Measurements from ENCODE around the gene RNU5D-1.

RNU5D-1 gene

DNA sequence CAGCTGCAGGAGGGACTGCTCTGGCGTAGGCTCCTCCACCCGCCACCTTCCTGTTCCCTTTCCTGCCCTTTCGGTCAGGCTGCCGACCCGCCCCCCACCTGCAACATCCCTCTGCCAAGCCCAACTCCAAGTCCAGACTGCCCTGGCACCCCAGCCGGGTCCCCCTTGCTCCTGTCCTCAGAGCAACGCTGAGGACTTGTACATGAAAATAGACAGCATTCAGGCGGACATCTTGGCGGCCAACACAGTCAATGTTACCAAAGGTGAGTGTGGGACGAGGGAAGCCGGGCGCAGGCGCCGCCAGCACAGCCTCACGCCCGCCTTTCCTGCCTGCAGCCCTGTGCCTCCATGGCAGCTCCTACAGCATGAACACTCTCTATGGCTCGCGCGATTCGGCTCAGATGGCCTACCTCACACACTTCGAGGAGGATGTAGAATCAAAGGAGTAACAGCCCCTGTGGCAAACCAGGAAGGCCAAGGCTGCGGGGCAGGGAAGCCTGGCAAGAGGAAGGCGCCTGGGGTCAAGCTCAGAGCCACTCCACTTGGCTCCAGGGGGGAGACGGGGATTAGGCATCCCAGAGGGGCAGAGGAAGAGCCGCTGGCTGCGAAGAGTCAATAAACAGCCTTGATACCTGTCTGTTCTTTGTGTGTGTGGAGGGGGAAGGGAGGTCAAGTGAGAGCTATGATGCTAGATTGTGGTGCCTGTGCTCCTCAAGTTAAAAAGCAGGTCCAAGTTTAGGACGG, 5.8 kb downstream of the RNU5D-1 start:
- H3K27ac ChIP-seq (ENCODE audit: low read depth, low read length) = no peak overlapping the region
- 94% methylated on average over 27 of the region's 27 CpGs for WGBS

DNA sequence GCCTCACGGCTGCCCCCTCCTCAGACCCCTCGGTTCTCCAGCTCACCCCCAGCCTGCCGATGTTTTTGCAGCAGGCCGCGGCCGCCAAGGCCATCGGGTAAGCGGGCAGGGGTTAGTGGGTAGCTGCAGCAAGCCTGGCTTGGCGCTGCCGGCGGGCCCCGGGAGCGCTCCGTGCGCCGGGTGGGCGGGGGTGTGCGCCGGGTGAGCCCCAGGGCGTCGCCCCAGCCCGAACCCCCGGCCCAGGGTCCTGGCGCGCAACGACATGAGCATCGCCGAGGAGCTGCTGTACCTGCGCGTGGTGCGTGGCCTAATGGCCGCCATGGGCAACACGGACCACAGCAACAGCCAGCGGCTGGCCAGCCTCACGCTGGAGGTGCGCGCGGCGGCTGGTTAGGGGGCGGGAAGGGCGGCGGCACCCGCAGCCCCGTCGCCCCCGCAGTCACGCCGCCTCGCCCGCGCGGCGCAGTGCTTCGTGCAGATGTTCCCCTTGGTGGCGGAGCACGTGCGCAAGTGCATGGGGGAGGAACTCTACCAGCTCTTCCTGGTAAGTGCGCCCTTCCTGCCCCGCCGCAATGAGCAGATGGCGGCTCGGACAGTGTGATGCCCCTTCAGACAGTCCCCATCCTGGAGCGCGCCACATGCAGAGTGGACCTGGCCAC, 6.5 kb downstream of the RNU5D-1 start:
- H3K4me1 ChIP-seq (ENCODE audit: insufficient read depth, low read length) = no peaks in the 10 kb centered on the region
- H3K9me3 ChIP-seq (ENCODE audit: insufficient read depth, low read depth, low read length) = no peaks in the 10 kb centered on the region
- H3K36me3 ChIP-seq (ENCODE audit: insufficient read depth, low read length) = no peaks in the 10 kb centered on the region
- 97% methylated on average over 64 of the region's 64 CpGs for WGBS
- no peaks in the 10 kb centered on the region for H3K27me3 ChIP-seq (ENCODE audit: insufficient read depth, low read length)
- no peak overlapping the region for H3K27ac ChIP-seq (ENCODE audit: low read depth, low read length)
- no peak overlapping the region for H3K9ac ChIP-seq (ENCODE audit: low read depth, low read length)
- no peak overlapping the region for H3K4me3 ChIP-seq (ENCODE audit: low read length)

More for the DNA sequence above, 5.8 kb downstream of the RNU5D-1 start:
- Histone ChIP-seq H3K9ac (ENCODE audit: low read depth, low read length) (no peak overlapping the region), H3K4me1 (ENCODE audit: insufficient read depth, low read length) (no peaks in the 10 kb centered on the region), H3K9me3 (ENCODE audit: insufficient read depth, low read depth, low read length) (no peaks in the 10 kb centered on the region), H3K27me3 (ENCODE audit: insufficient read depth, low read length) (no peaks in the 10 kb centered on the region), H3K36me3 (ENCODE audit: insufficient read depth, low read length) (no peaks in the 10 kb centered on the region), H3K4me3 (ENCODE audit: low read length) (no peak overlapping the region)

DNA sequence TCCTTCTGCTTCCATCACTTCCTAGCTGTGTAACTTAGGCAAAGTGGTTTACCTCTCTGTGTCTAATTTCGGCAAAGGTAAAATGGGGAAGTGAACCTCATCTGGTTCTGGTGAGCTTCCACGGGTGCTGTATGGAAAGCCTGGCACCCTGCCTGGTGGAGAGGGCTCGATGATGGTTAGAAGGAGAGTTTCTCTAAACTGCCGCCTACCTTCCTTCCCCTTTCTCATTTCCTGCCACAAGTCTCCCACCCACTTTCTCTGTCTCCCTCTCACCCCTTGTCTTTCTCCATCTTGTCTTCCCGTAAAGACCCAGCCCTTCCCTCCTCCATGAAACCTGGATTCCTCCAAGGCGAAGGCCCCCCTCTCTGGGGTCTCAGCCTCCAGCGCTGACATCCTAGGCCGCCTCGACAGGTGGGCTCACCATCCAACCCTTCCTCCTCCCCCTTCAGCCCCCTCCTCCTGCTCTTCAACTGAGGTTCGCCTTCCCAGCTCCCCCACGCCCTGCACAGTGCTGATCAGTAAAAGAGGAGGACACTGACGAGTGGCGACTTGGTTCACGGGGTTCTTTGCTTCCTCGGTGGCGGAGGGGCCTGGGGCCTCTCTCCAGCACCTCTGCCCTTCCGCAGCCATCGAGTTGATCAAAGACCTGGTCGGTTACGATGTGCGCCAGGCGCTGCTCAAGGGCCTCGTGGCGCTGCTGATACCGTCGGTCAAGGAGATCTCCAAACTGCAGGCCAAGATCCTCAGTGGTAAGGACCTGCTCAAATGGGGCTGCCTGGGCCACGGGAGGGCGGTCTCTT, 7.3 kb downstream of the RNU5D-1 start:
- no peak overlapping the region for H3K27ac ChIP-seq (ENCODE audit: low read depth, low read length)
- no peak overlapping the region for H3K4me3 ChIP-seq (ENCODE audit: low read length)
- no peaks in the 10 kb centered on the region for H3K27me3 ChIP-seq (ENCODE audit: insufficient read depth, low read length)
- 94% methylated on average over 28 of the region's 28 CpGs for WGBS
- H3K9ac ChIP-seq (ENCODE audit: low read depth, low read length) = no peak overlapping the region
- H3K9me3 ChIP-seq (ENCODE audit: insufficient read depth, low read depth, low read length) = no peaks in the 10 kb centered on the region
- H3K4me1 ChIP-seq (ENCODE audit: insufficient read depth, low read length) = no peaks in the 10 kb centered on the region
- no peaks in the 10 kb centered on the region for H3K36me3 ChIP-seq (ENCODE audit: insufficient read depth, low read length)

DNA sequence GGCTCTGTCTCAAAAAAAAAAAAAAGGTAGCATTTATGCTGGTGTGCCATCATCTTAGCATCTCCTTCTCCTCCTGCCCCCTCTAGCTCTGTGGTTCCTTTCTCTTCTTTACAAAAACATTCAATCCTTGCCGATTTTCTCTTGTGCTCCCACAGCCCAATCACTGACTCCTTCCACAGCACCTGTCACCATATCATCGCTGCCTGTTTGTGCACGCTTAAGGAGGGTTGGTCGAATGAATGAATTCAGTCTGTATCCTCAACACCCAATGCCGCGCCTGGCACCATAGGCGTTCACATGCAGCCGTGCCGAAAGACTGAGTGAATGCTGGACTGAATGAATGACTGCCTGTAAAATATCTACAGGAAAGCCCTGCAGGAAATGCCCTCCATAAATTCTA, 7.9 kb downstream of the RNU5D-1 start:
- no peaks in the 10 kb centered on the region for H3K36me3 ChIP-seq (ENCODE audit: insufficient read depth, low read length)
- no peaks in the 10 kb centered on the region for H3K27me3 ChIP-seq (ENCODE audit: insufficient read depth, low read length)
- H3K4me3 ChIP-seq (ENCODE audit: low read length) = no peak overlapping the region
- H3K9ac ChIP-seq (ENCODE audit: low read depth, low read length) = no peak overlapping the region
- 98% methylated on average over 9 of the region's 9 CpGs for WGBS
- H3K9me3 ChIP-seq (ENCODE audit: insufficient read depth, low read depth, low read length) = no peaks in the 10 kb centered on the region
- no peaks in the 10 kb centered on the region for H3K4me1 ChIP-seq (ENCODE audit: insufficient read depth, low read length)
- no peak overlapping the region for H3K27ac ChIP-seq (ENCODE audit: low read depth, low read length)

DNA sequence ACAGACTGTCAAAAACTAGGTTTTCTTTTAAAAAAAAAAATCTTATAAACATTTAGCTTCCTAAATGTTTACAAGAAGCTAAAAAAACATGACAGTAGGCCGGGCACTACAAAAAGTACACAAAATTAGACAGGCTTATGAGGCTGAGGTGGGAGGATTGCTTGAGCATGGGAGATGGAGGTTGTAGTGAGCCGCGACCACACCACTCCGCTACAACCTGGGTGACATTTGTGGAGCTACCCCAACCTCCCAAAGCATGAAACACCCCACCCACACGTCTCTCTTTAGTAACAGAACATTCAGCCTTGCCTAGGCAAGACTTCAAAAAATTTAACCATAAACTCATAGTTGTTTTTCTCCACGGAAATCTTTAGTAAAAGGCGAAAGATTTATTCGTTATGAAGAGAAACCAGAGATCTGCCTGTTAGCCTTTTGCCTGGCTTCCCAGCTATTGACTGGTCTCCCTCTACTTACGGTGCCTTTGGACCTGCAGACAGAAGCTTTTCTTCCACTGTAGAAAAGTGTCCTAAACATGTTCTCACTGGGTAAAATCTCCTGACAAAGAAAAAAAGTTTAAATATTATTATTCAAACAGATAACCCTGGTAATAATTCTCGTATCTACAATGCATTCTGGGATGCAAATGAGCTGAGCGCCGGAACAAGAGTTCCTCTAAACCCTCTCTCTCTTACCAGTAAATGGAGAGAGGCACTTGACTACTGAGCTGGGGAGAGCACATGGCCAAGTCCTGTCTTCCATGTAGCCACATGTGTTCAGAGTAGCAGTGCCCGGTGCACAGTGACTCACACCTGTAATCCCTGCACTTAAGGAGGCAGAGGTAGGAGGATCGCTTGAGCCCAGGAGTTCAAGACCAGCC, 9.2 kb downstream of the RNU5D-1 start:
- H3K4me3 ChIP-seq (ENCODE audit: low read length) = no peak overlapping the region
- peak overlapping the region; percentile 74 for H3K9ac ChIP-seq (ENCODE audit: low read depth, low read length)
- peak overlapping the region; percentile 91 for H3K27ac ChIP-seq (ENCODE audit: low read depth, low read length)
- WGBS = 59% methylated on average over 14 of the region's 14 CpGs
- no peaks in the 10 kb centered on the region for H3K4me1 ChIP-seq (ENCODE audit: insufficient read depth, low read length)
- no peaks in the 10 kb centered on the region for H3K9me3 ChIP-seq (ENCODE audit: insufficient read depth, low read depth, low read length)
- no peaks in the 10 kb centered on the region for H3K27me3 ChIP-seq (ENCODE audit: insufficient read depth, low read length)
- no peaks in the 10 kb centered on the region for H3K36me3 ChIP-seq (ENCODE audit: insufficient read depth, low read length)

DNA sequence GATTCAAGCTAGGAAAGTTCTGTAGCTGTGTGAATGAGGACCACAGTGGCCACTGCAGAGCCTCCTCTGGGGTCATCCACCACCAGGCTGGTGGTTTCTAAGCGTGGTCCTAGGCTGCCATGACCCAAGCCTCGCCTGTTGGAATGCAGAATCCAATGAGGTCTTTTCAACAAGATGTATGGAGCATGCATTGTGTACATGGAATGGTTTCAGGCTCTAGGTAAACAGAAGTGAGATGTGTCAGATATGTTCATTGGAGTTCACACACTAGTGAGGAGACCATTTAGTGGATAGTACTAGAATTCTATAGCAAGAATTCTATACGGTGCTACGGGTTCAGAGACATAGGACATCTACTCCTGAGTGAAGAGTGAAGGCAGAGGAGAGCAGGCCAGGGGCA, 10.7 kb downstream of the RNU5D-1 start:
- Histone ChIP-seq H3K4me3 (ENCODE audit: low read length) (no peak overlapping the region), H3K27me3 (ENCODE audit: insufficient read depth, low read length) (no peaks in the 10 kb centered on the region), H3K27ac (ENCODE audit: low read depth, low read length) (no peak overlapping the region), H3K9me3 (ENCODE audit: insufficient read depth, low read depth, low read length) (no peaks in the 10 kb centered on the region), H3K36me3 (ENCODE audit: insufficient read depth, low read length) (no peaks in the 10 kb centered on the region), H3K4me1 (ENCODE audit: insufficient read depth, low read length) (no peaks in the 10 kb centered on the region), H3K9ac (ENCODE audit: low read depth, low read length) (no peak overlapping the region)
- 69% methylated on average over 4 of the region's 4 CpGs for WGBS

DNA sequence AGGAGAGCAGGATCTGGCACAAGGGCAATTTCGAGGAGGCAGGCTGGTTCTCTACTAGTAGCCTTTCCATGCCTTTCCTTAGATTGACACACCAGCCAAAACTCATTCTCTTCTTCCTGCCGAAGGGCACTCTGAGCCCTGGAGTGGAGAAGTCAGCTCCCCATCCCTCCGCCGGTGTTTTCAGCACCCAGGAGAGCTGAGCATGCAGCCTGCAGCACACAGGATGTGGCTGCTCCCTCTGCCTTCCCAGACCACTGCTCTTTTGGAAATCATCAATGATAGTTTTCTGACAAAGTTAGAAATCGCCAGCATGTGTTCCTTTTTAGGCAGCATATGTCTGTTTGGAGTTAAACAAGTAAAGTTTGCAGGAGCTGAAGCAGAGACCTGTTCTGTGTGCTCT, 11.7 kb downstream of the RNU5D-1 start:
- H3K9ac ChIP-seq (ENCODE audit: low read depth, low read length) = no peak overlapping the region
- no peaks in the 10 kb centered on the region for H3K27me3 ChIP-seq (ENCODE audit: insufficient read depth, low read length)
- no peak overlapping the region for H3K4me3 ChIP-seq (ENCODE audit: low read length)
- 84% methylated on average over 5 of the region's 5 CpGs for WGBS
- H3K27ac ChIP-seq (ENCODE audit: low read depth, low read length) = no peak overlapping the region
- no peaks in the 10 kb centered on the region for H3K36me3 ChIP-seq (ENCODE audit: insufficient read depth, low read length)
- H3K4me1 ChIP-seq (ENCODE audit: insufficient read depth, low read length) = no peaks in the 10 kb centered on the region
- H3K9me3 ChIP-seq (ENCODE audit: insufficient read depth, low read depth, low read length) = no peaks in the 10 kb centered on the region

DNA sequence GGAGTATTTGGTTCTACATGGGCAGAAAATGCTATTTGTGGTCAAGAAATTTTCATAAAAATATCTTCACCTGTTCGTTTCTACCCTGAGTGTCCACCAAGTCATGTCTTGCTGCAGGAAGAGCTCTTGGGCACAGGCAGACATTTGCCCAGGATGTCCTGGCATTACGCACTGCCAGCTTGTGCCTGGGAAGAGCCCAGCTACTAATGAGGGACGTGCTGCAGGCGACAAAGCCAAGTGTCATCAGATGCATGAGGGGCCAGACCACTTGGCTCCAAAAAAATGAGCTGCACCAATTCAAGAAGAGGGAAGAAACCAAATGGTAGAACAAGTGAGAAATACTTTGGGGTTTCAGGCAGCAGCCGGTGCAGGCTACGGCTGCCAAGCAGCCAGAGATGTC, 12.9 kb downstream of the RNU5D-1 start:
- H3K27ac ChIP-seq (ENCODE audit: low read depth, low read length) = no peak overlapping the region
- H3K4me1 ChIP-seq (ENCODE audit: insufficient read depth, low read length) = no peaks in the 10 kb centered on the region
- no peaks in the 10 kb centered on the region for H3K9me3 ChIP-seq (ENCODE audit: insufficient read depth, low read depth, low read length)
- no peaks in the 10 kb centered on the region for H3K27me3 ChIP-seq (ENCODE audit: insufficient read depth, low read length)
- WGBS = 93% methylated on average over 6 of the region's 6 CpGs
- no peaks in the 10 kb centered on the region for H3K36me3 ChIP-seq (ENCODE audit: insufficient read depth, low read length)
- no peak overlapping the region for H3K9ac ChIP-seq (ENCODE audit: low read depth, low read length)
- no peak overlapping the region for H3K4me3 ChIP-seq (ENCODE audit: low read length)

DNA sequence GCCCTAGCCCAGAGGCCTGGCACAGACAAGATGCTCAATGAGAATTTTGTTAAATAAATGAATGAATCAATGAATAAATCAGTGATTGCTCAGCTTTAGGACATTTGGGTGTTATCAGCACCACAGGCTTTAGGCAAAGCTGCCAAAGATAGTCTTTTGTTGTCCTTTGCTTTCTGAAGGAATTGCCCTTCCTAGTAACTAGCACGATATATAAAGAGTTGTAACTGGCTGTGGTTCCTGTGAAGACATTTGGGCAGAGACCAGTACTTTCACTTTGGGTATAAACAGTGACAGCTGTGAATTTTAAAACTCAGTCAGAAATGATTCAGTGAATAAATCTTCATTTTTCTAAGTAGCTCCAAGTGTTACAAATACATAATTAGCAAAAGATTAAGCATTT, 13.3 kb downstream of the RNU5D-1 start:
- Histone ChIP-seq H3K27me3 (ENCODE audit: insufficient read depth, low read length) (no peaks in the 10 kb centered on the region), H3K4me3 (ENCODE audit: low read length) (no peak overlapping the region), H3K27ac (ENCODE audit: low read depth, low read length) (no peak overlapping the region), H3K9me3 (ENCODE audit: insufficient read depth, low read depth, low read length) (no peaks in the 10 kb centered on the region), H3K4me1 (ENCODE audit: insufficient read depth, low read length) (no peaks in the 10 kb centered on the region), H3K9ac (ENCODE audit: low read depth, low read length) (no peak overlapping the region), H3K36me3 (ENCODE audit: insufficient read depth, low read length) (no peaks in the 10 kb centered on the region)
- WGBS = 86% methylated on average over 1 of the region's 1 CpG

DNA sequence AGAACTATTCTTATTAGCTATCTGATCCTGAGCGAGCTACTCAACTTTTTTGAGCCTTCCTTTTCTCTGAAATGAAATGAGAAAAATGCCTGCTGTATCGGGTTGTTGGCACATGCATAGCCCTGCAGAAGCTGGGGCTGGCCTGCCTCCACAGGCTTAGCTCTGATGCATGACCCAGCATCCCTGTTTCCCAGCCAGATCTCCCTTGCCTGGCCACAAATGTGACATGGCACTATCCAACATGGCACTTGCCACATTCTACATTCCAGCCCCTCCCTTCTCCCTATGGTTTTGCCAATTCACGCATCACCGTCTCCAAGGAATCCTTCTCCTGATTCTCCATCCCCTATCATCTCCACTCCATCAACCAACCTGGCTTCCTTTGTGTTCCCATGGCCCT, 13.8 kb downstream of the RNU5D-1 start:
- no peaks in the 10 kb centered on the region for H3K9me3 ChIP-seq (ENCODE audit: insufficient read depth, low read depth, low read length)
- WGBS = 94% methylated on average over 4 of the region's 4 CpGs

More for the DNA sequence above, 13.8 kb downstream of the RNU5D-1 start:
- Histone ChIP-seq H3K4me3 (ENCODE audit: low read length) (no peak overlapping the region), H3K27ac (ENCODE audit: low read depth, low read length) (no peak overlapping the region), H3K36me3 (ENCODE audit: insufficient read depth, low read length) (no peaks in the 10 kb centered on the region), H3K4me1 (ENCODE audit: insufficient read depth, low read length) (no peaks in the 10 kb centered on the region), H3K9ac (ENCODE audit: low read depth, low read length) (no peak overlapping the region), H3K27me3 (ENCODE audit: insufficient read depth, low read length) (no peaks in the 10 kb centered on the region)

Data from HUES64 (cell line).